Jurkat, Clone E6-1 (cell line): ENCODE results near the gene PKM.
A peak's percentile ranks its signal among the peaks of the same experiment; 100 is the strongest.

Experiments used
- DNase-seq: peaks from one replicate; pipeline ENCODE4 v3.0.0-alpha.2; 2011; ENCODE audit warnings: low read depth, low spot score
- H3K4me3 ChIP-seq: 2 replicates; pipeline ENCODE4 v1.5.1; 2011; ENCODE audit warnings: mild to moderate bottlenecking, low read length, control low read depth, moderate library complexity

The PKM gene

DNA sequence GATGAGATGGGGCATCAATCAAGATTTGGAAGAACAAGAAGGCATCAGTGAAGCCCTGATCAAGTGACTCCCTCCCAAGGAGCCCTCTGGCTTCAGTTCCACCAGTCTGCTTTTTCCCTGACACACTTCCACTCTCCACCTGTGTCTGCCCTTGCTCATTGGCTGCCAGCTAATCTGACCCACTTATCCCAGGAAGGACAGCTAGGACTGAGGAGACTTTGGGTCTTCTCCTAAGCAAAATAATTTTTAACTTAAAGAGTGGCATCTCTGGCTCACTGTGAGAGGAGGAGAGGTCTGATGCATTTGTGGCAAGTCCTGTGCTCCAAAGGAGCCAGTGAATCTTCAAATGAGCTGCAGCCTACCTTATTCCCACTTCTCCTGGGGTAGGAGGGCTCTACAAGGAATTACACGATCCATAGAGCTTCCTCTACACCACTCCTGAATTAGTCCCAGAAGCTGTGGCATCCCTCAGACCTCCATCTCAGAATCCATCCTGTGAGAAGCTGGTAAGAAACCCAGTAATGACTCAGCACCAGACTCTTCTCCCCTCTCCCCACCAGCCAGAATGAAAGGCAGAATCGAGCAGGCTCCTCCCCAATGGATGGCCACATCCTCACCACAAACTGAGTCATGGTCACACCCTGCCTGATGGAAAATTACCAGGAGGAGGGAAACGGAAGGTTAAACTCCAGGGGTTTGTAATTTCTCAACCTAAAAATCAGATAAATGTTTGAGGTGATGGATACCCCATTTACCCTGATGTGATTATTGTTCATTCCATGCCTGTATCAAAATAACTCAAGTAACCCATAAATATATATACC is 6.3 kb upstream of the PKM start:
- H3K4me3 ChIP-seq = peak overlapping the region; percentile 41
- peak; percentile 86 for DNase-seq

DNA sequence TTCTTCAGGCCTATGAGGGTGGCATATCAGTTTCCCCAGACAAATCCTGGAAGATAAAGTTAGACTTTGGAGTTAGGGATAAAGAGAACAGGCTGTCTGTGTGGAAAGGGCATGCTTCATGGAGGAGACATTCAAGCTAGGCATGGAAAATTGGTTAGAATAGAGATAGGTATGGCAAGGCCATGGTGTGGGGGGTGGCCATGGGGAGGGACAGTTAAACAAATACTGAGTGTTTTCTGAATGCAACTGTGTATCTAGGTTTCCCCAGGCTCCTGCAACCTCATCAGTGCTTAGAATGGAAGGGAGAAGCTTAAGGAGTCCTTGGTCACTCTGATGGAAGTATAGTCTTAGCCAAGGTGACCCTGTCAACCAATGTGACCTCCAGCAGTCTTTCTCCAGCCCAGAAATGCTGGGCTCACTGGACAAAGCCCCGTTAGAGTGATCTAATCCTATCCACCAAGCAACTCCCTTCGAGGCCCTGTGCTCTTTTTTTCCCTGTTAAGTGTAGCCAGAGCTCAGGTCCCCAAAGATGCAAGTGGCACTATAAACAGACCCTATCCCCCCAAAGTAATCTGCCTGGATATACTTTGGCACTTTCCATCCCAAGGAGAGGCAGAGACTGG is 5.5 kb upstream of the PKM start:
- no peak for DNase-seq
- H3K4me3 ChIP-seq = peak overlapping the region; percentile 41

DNA sequence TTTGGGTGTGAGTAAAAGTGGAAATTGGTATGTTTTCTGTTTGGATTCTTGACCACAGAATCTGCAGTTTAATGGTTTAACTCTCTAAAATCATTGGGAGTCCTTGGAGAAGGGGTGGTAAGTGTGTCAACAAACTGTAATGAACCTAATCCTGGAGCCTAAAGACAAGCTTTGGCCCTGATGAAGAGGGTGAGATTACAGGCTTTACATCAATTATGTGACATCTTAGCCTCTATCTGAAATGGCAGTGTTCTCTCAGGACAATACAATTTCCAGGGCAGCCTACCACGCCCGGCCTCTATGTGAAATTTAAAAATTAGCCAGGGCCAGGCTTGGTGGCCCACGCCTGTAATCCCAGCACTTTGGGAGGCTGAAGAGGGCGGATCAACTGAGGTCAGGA is 4.3 kb upstream of the PKM start:
- DNase-seq = no peak
- no peak overlapping the region for H3K4me3 ChIP-seq

DNA sequence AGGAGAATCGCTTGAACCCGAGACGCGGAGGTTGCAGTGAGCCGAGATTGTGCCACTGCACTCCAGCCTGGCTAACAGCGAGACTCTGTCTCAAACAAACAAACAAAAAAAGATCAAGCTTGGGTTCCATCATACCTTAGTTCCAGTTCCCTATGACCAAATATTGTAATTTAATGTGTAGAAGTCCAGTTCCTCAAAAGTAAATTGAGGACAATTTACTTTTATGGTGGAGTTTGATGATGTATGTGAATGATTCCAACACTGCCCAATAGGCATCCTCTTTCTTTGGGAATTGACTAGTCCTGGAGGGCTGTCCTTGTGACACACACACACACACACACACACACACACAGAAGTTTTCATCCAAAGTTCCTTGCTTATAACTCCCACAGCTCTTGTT is 2.8 kb upstream of the PKM start:
- no peak overlapping the region for H3K4me3 ChIP-seq
- no peak for DNase-seq

DNA sequence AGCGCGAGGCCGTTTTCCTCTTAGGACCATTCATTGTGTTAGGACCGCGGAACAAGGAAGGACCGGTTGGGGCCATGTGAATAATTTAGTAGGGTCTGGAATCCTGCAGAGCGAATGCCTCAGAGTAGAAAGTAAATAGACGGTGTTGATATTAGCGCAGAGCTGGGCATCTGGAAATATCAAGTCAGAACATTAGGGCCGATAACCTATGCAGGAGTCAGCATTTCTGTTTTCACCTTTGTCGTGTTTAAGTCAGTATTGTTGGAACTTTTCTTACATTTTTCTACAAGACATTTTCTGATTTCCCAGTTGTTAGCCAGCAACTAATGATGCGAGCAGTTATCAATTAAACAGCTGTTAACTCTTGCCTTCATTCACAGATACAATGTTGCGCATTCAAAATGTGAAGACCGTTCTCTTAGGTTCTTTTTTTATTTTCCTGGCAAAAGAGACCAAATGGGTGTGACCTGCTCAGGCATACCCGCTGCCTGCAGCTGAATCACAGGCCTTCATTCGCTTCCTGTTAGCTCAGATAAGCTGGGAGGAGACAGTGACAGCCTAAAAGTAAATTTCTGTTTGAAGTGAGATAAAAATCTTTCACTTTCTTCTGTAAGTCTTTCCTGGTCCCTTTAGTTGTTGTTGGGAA is 966 bp upstream of the PKM start:
- H3K4me3 ChIP-seq = peak overlapping the region; percentile 84
- DNase-seq = peak; percentile 91

DNA sequence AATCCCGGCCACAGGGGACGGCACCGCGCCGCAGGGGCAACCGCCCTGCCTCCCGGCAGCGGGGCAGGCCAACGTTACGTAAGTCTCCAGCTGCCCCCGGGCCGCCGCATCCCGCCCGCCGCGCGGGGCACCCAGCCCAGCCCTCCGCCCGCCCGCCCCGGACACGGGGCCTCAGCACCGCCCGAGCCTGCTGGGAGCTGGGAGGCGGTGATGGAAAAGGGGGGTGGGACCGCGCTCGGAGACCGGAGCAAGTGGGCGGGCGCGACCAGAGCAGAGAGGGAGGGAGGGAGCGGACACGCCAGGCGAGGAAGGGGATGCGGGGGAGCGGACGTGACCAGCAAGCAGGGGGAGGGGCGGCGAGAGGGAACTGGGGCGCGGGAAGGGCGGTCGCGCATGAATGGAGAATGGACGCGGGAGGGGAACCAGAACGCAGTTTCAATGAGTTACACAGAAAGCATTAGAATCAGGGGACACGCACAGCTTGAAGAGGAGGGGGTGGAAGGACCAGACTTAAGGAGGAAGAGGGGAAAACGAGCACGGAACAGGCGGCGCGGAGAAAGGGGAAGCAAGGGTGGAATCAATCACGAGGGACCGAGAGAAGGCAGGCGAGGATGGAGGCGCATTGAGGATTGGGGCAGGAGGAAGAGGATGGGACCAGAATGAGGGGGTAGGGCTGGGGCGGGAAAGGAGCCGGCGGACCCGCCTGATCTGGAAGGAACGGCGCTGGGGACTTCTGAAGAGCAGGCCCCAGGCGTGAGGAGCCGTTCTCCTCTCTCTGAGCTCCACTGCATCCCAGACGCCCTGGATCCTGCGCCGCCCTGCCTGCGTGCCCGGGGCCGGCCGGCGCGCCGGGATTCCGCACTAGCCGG is 559 bp downstream of the PKM start:
- peak; percentile 67 for DNase-seq
- peak overlapping the region; percentile 93 for H3K4me3 ChIP-seq

DNA sequence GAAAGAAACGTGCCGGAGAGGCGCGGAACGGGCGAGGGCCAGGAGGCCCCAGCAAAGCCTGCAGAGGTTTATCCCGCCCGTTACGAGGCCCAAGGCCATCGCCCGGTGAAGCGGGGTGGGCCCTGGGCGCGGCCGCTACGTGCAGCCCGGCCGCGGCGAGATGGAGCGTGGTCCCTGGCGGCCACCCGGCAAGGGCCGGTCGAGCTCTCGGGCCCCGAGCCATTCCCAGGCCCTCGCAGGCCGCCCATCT is 1.1 kb downstream of the PKM start:
- no peak for DNase-seq

DNA sequence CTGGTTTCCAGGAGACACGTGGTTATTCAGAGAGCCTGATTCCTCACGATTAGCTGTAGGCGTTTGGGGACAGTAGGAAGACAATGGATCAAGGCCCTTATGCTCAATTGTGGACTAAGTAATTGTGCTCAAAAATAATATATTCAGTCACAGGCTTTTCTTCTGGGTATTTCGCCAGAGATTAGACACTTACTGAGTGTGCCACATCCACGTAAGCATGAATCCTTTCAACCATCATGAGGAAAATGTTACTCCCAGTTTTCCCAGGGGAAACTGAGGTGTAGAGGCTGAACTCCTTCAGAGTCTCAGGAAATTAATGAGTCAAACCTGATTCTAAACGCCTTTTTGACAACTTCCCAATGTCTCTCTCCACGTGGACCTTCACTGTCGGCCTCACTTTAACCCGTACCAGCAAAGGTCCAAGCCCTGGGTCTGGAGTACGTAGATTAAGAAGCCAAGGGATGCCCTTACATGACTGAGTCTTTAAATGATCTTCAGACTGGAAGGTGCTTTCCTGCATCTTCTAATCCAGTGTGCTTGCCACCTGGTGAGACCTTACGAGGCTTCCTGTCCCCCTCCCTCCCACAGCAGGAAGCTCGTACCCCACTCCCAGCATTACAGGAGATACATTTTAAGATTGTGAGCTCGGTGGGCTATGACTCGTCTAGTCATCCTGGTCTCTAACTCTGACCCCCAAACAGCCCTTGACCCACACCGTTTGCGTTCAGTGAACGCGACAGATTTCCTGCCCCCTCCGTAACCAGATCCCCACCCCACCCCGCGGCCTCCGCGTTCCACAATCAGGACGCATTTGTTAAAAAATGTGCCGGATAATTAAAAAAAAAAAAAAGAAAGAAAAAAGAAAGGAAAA is 1.7 kb downstream of the PKM start:
- peak overlapping the region; percentile 93 for H3K4me3 ChIP-seq
- DNase-seq = peak; percentile 60

More for the DNA sequence above, 1.1 kb downstream of the PKM start:
- H3K4me3 ChIP-seq = peak overlapping the region; percentile 93

DNA sequence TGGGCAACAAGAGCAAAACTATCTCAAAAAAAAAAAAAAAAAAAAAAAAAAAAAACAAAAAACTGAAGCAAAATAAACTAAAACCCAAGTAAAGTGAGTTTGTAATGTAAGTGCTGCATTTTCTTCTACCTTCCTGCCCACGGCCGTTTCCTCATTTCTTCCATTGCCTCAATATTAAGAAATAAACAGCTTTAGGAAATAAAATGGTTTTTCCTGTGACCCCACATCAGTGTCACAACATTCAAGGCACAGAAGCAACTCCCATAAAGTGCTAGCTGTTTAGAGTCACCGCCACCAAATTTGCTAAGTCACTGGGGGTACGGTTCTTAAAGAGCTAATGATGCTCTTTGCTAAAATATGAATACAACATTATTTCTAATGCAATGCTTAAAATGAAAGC is 3.3 kb downstream of the PKM start:
- DNase-seq = no peak
- H3K4me3 ChIP-seq = peak overlapping the region; percentile 93

DNA sequence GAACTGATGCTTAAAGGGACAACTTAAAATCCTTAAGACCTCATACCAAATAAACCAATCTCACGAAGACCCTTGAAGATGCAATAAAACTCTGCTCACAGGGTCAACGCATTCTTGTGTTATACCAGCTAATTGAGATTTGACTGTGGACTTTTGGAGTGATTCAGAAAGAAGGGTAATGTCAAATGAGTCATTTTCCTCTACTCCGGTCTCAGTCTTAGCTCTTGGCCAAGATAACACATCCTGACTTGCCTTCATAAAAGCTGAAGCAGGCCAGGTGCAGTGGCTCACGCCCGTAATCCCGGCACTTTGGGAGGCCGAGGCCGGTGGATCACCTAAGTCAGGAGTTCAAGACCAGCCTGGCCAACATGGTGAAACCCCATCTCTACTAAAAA is 3.8 kb downstream of the PKM start:
- H3K4me3 ChIP-seq = peak overlapping the region; percentile 93

DNA sequence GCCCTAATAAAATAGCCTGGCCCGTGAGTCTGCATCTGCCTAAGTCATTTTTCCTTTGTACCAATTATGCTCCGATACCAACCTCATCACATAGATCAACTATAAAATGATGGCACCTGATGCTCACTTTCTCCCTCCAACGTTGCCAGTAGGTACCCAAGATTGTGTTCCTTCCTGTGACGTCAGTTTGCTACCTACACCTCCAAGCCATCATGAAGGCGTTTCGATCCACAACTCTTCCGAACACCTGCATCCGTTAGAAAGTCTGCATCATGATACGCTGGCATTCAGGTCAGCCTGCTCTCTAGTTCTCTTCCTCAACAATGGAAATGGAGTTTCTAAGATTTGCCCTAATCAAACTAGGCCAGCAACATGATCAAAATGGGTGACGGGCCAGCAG is 7.7 kb downstream of the PKM start:
- no peak overlapping the region for H3K4me3 ChIP-seq
- no peak for DNase-seq

More for the DNA sequence above, 3.8 kb downstream of the PKM start:
- DNase-seq = no peak

DNA sequence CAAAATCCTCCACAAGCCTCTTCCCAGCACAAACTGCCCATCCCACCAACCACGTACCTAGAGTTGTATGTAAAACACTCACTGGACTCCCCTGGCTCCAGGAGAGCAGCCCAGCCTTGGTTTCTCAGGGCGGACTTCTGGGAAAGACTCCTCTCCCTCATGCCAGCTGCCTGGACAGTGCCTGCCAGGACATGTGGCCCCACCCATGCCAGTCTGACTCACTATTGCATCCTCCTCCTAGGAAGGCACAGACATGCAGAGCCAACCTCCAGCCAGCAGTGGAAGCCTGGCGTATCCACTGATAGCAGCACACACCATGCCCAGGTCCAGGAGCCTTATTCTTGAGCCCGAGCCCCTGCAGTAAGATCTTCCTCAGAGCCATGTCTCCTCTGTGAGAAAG is 8.6 kb downstream of the PKM start:
- no peak for DNase-seq
- no peak overlapping the region for H3K4me3 ChIP-seq

DNA sequence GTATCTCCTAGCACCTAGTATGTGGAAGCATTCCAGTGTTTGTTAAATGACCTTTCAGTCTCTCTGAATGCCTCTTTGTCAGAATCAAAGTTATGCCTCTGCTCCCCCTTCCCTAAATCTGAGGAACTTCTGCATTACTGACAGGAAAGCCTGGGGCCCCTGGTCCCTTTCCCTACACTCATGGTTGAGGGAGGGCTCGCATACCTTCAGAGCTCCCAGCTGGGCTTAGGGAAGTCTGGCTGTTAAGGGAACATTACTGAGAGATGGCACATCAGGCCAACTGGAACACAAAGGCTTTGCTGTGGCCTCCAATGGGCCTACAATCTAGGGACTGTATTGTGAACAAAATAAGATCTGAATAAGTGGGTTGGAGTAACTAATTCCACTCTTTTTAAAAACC is 10.3 kb downstream of the PKM start:
- no peak for DNase-seq
- no peak overlapping the region for H3K4me3 ChIP-seq

DNA sequence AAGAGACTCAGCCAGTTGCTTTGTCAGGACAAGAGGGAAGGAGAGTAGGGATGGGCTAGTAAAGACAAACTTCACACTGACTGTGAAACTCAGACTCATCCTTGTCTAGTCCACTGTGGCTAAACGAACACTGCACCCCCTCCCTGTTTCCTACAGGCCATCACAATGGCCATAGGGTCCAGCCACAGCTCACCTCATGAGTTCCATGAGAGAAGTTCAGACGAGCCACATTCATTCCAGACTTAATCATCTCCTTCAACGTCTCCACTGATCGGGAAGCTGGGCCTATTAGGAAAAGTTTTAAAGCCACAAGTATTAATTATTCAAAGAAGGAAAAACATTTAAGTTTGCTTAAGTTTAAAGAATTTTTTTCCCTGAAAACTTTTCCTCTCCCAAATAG is 13.8 kb downstream of the PKM start:
- DNase-seq = no peak
- H3K4me3 ChIP-seq = no peak overlapping the region

DNA sequence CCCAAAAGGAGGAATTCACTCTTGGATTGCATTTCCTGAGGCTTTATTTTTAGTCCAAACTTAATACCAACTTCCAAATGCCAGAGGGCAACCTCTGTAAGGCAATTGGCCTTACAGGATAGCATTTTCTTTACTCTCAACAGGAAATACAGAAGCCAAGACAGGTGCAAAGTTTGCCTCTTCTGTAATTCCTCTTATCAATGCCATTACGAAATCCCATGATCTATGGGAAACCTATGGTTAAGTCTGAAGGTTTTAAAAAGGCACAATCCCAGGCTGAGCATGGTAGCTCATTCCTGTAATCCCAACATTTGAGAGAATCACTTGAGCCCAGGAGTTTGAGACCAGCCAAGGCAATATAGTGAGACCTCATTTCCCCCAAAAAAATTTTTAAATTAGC is 14.9 kb downstream of the PKM start:
- DNase-seq = no peak
- H3K4me3 ChIP-seq = no peak overlapping the region

DNA sequence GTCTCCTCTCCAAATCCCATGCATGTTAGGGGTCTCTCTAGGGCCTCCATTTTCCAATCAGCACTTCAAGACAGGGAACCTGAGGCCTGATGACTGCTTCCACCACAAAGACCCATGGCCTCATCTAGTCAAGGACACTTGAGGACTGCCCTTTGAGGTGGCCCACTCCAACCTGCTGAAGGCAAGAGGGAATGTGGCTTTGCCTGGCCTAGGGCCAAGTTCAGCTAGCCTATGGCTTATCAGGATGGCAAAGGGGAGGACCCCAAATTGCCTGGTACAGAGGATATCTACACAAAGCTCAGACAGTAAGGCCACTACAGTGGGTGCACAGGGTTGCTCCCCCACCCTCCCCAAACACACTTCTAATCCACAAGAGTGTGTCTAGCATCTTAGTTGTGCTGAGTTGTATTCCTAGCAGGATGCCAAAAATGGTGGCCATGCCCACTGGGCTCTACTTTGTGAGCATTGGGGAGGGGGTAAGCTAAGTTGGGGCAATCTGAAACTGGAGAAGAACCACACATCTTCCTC is 23.4 kb downstream of the PKM start:
- H3K4me3 ChIP-seq = no peak overlapping the region
- no peak for DNase-seq

DNA sequence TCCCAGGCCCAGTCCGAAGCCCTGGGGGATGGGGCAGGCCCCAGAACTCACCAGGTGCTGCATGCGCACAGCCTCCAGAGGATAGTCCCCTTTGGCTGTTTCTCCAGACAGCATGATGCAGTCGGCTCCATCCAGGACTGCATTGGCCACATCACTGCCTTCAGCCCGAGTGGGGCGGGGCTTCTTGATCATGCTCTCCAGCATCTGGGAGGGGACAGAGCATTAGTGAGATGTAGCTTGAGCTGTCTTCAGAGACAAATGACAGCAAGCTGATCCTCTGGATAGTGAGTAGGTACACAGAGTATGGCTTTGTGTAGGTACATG is 24.4 kb downstream of the PKM start:
- H3K4me3 ChIP-seq = no peak overlapping the region
- no peak for DNase-seq

DNA sequence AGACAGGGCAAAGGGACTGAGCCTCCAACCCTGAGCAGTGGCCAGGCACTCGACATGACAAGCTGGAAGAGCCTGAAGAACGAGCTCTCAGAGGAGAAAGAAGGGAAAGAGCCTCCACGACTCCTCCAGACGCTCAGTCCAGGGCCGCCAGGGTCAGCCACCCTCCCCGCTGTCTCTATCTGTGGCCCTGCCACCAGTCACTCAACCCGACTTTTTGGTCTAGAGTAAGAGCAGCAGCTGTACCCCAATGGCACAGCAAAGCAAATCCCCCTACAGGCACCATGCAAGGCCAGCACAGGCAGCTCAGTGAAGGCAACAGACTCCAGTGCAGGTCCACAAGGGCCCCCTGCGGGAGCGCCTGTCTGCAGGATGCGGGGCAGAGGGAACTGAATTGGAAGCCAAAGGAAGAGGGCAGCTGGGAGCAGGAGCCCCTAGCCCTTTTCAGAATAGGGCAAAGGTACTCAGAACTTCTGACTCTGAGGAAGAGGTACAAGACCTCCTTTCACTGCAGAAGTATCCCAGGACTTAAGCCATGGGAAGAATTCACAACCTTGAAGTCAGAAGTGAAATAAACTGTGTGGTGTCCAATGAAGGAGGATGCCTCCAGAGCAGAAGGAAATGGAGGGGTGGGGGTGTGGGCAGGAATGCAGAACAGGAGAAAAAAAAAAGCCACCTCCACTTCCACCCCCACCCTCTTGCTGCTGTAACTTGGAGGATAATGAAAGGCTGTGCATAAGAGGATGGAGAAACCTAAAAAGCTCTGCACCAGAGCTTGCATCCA is 24.9 kb downstream of the PKM start:
- no peak overlapping the region for H3K4me3 ChIP-seq

More for the DNA sequence above, 24.9 kb downstream of the PKM start:
- no peak for DNase-seq
